Stimulated activated memory B cell treated with anti-CD40 and anti-IgM and Interleukin-4, amounts not matched to agents 10 μg/mL and 1 μg/mL and 100 μg/mL, for 72 hours (primary cell): ENCODE results near the gene NUPR1.
"Not testable (repeated sequence)": the region's sequence is repeated elsewhere in the genome, so short reads cannot be mapped to it uniquely, and the experiment has no call there.

Experiments used
- ATAC-seq: fragments of 150-1000 bp; cut with Tn5 transposase; 2 replicates; pipeline ENCODE4 v1.10.0; 2021
- H3K27ac Mint-ChIP-seq: one replicate; pipeline ENCODE4 v1.8.0; 2022; ENCODE audit warnings: mild to moderate bottlenecking, mixed read lengths
- H3K27me3 Mint-ChIP-seq: one replicate; pipeline ENCODE4 v1.8.0; 2022; ENCODE audit warnings: mixed read lengths
- H3K36me3 Mint-ChIP-seq: one replicate; pipeline ENCODE4 v1.8.0; 2022; ENCODE audit warnings: mixed read lengths
- H3K4me1 Mint-ChIP-seq: one replicate; pipeline ENCODE4 v1.8.0; 2022; ENCODE audit warnings: mixed read lengths
- H3K4me3 Mint-ChIP-seq: one replicate; pipeline ENCODE4 v1.8.0; 2022; ENCODE audit warnings: mild to moderate bottlenecking, moderate library complexity, mixed read lengths
- H3K9me3 Mint-ChIP-seq: one replicate; pipeline ENCODE4 v1.8.0; 2022; ENCODE audit warnings: mixed read lengths

Gene NUPR1

DNA sequence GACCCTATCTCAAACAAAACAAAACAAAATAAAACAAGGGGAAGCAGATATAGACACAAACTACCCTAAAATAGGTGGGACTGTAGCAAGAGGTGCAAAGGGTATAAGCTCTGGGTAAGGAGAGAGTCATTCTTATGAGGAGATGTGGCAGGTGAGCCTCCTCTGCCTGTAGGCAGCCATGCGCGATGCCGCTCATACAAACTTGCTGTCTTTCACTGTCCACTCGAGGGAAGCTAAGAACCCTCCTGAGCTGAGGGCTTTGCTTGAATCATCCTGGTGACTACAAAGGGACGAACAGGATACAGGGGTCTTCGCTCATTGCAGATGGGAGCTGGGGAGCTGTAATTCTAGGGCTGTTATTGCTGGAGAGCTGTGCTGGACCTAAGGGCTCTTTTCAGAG, 17.3 kb downstream of the NUPR1 start:
- Mint-ChIP-seq H3K27ac (no peak overlapping the region), H3K36me3 (no peaks in the 10 kb centered on the region), H3K4me3 (no peak overlapping the region), H3K4me1 (peaks cover 11% of the 10 kb centered on the region), H3K27me3 (peaks cover 14% of the 10 kb centered on the region), H3K9me3 (no peaks in the 10 kb centered on the region)
- no peak for ATAC-seq

DNA sequence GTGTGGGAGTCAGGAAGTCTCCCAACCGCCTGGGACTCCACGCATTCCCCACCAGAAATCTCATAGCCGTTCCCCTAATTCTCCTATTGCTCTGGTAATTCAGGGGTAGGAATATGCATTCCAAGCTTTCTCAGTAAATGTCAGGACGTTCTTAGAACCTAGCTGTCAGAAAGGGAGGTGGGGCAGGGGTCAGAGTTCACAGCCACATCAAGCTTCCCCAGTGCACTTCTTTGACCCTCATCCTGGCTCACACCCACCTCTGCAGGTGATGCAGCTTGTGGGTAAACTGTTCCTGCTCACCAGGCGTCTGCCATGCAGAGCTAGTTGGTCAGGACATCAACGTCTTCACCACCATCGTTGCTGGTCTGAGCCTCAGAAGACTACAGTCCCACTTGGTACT, 18.1 kb downstream of the NUPR1 start:
- ATAC-seq: no peak
- H3K4me1 Mint-ChIP-seq: peaks cover 11% of the 10 kb centered on the region
- no peak overlapping the region for H3K4me3 Mint-ChIP-seq
- no peaks in the 10 kb centered on the region for H3K9me3 Mint-ChIP-seq
- H3K36me3 Mint-ChIP-seq: no peaks in the 10 kb centered on the region
- peaks cover 14% of the 10 kb centered on the region for H3K27me3 Mint-ChIP-seq
- H3K27ac Mint-ChIP-seq: no peak overlapping the region

DNA sequence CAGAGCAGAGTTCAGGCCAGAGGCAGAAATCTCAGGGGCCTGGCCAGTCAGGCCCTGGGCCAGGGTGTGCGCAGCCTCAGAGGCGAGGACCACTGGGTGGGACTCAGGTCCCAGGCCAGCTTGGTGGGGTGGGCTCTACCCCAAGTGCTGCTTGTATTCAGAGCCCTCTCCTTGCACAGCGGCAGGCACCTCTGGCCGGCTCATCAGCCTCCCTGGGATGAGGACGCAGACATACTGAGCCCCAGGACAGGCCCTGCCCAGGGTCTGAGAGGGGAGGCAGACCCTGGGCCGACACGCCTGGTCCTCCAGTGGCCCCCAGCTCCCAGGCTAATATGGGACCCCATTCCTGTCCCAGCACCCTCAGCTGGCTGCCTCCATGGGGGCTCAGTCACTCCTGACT, 24.5 kb downstream of the NUPR1 start:
- peak; percentile 34 for ATAC-seq
- H3K27ac Mint-ChIP-seq: no peak overlapping the region
- no peaks in the 10 kb centered on the region for H3K9me3 Mint-ChIP-seq
- peaks cover 33% of the 10 kb centered on the region for H3K27me3 Mint-ChIP-seq
- no peaks in the 10 kb centered on the region for H3K4me1 Mint-ChIP-seq
- no peak overlapping the region for H3K4me3 Mint-ChIP-seq
- no peaks in the 10 kb centered on the region for H3K36me3 Mint-ChIP-seq

DNA sequence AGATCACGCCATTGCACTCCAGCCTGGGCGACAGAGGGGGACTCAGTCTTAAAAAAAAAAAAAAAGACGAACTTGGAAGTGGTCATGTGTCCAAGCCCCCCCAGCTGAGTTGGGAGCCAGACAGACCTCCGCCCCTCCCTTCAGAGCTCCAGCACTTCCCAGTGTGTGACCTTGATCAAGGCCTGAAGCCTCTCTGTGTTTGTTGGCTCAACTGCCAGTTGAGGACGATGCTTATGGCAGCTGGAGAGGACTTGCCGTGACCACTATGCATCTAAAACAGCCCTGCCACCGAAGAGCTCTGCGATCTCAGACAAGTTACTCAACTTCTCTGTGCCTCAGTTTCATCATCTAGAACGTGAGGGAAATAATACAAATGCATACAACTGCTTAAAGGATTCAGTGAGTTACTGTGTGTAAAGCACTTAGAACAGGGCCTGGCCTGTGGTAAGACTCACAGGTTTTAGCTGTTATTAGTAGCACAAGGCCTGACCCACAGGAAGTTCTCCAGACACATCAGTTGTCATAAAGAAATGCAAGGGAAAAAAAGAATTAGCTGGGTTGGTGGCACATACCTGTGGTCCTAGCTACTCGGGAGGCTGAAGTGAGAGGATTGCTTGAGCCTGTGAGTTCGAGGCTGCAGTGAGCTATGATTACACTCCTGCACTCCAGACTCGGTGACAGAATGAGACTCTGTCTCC, 25.1 kb downstream of the NUPR1 start:
- no peak for ATAC-seq
- H3K27me3 Mint-ChIP-seq: peaks cover 33% of the 10 kb centered on the region
- no peaks in the 10 kb centered on the region for H3K36me3 Mint-ChIP-seq
- no peaks in the 10 kb centered on the region for H3K9me3 Mint-ChIP-seq
- H3K27ac Mint-ChIP-seq: no peak overlapping the region
- H3K4me1 Mint-ChIP-seq: peaks cover under 1% of the 10 kb centered on the region
- H3K4me3 Mint-ChIP-seq: no peak overlapping the region

DNA sequence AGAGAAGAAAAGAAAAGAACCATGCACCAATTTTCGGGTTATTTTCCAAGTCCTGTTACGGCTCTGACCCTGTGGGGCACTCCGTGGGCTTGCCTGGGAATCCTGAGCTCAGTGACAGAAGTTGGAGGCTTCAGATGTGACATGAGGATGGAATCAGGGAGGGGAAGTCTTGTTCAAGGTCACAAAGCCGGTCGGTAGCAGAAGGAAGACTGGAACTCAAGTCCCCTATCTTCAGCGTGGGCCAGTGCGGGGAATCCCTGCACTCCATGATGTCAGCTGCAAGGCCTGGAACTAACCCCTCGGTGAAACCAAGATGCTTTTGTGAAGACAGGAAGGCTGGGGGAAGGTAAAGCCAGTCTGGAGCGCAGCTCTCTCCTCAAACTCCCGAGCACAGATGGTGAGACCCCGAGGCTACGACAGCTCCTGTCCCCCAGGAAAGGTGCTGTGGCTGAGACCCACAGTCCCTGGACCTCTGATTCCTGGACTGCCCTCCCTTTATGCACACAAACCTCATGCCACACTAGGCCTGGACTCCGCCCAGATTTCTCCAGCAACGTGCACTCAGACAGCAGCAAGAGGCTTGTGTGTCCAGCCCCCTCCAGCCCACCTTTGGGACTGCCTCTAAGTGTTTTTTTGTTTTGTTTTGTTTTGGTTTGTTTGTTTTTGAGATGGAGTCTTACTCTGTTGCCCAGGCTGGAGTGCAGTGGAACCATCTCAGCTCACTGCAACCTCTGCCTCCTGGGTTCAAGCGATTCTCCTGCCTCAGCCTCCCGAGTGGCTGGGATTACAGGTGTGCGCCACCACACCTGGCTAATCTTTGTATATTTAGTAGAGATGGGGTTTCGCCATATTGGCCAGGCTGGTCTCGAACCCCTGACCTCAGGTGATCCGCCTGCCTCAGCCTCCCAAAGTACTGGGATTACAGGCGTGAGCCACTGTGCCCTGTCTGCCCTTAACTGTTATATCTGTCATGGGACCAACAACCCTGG, 26.7 kb downstream of the NUPR1 start:
- no peak for ATAC-seq
- no peaks in the 10 kb centered on the region for H3K36me3 Mint-ChIP-seq
- peaks cover 33% of the 10 kb centered on the region for H3K27me3 Mint-ChIP-seq
- no peaks in the 10 kb centered on the region for H3K9me3 Mint-ChIP-seq
- no peak overlapping the region for H3K4me3 Mint-ChIP-seq
- H3K4me1 Mint-ChIP-seq: peaks cover 16% of the 10 kb centered on the region
- H3K27ac Mint-ChIP-seq: no peak overlapping the region

DNA sequence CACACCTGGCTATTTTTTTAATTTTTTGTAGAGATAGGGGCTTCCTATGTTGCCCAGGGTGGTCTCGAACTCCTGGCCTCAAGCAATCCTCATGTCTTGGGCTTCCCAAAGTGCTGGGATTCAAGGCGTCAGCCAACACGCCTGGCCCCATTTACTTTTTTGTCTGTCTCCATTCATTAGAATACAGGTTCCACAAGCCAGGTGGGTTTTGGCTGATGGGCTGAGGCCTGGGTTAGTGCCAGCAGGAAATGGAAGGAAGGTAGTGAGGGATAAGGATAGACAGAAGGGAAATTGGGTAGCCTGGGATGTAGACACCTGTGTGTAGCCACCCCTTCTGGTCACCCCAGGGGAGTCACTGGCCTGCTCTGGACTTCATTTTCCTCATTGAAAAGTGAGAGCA, 27.7 kb downstream of the NUPR1 start:
- no peaks in the 10 kb centered on the region for H3K36me3 Mint-ChIP-seq
- peaks cover 33% of the 10 kb centered on the region for H3K27me3 Mint-ChIP-seq
- no peak overlapping the region for H3K4me3 Mint-ChIP-seq
- no peaks in the 10 kb centered on the region for H3K9me3 Mint-ChIP-seq
- H3K27ac Mint-ChIP-seq: no peak overlapping the region
- peaks cover 26% of the 10 kb centered on the region for H3K4me1 Mint-ChIP-seq
- ATAC-seq: no peak

DNA sequence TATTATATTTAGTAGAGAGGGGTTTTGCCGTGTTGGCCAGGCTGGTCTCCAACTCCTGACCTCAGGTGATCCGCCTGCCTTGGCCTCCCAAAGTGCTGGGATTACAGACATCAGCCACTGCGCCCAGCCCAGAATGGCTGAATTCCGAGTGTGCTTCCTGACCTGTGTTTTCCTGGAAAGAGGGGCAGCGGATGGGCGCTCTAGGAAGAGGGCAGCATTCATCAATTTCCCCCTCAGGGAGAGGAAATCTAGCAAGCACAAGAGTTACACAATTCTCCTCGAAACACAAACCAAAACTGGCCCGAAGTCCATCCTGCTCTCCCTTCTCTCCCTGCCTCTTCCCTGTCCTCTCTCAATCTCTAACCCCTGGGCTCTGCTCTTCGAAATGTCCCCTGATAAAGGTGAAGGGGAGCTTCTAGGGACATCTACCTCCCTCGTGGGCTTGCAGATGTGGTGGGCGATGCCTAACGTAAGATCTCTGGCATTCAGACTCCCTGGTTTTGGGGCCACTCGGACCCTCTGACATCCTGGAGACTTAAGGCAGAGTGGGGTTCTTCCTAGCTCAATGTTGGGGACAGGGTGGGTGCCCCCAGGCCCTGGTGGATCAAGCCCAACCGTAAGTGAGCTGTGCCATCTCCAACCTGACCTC, 33.2 kb downstream of the NUPR1 start:
- no peak for ATAC-seq
- Mint-ChIP-seq H3K9me3 (no peaks in the 10 kb centered on the region), H3K27me3 (peaks cover 5% of the 10 kb centered on the region)

DNA sequence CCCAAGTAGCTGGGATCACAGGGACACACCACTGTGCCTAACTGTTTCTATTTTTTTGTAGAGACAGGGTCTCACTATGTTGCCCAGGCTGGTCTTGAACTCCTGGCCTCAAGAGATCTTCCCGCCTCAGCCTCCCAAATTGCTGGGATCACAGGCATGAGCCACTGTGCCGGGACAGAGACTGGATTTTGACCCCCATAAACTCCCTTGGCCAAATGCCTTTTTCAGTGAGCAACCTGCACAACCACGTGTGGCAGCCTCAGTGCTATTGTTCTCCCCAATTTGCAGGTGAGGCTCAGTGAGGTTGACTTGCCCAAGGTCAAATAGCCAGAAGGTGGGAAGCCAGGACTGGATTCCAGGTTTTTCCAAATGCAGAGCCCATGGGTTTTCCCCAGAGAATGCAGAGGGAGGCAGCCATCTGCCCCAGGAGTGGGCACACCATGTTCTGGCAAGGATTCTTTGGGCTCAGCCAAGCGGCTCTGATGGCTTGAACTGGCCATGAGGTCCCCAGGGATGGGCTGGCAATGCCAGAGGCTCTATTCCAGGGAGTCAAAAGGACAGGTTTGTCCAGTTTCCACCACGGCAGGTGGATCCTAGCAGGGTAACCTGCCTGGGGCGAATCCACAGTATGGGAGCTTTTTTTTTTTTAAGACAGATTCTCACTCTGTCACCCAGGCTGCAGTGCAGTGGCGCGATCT, 33.9 kb downstream of the NUPR1 start:
- H3K27me3 Mint-ChIP-seq: no peaks in the 10 kb centered on the region
- no peak for ATAC-seq
- H3K4me1 Mint-ChIP-seq: peaks cover 36% of the 10 kb centered on the region
- H3K36me3 Mint-ChIP-seq: no peaks in the 10 kb centered on the region
- H3K27ac Mint-ChIP-seq: no peak overlapping the region
- no peaks in the 10 kb centered on the region for H3K9me3 Mint-ChIP-seq
- no peak overlapping the region for H3K4me3 Mint-ChIP-seq

More for the DNA sequence above, 33.2 kb downstream of the NUPR1 start:
- no peak overlapping the region for H3K4me3 Mint-ChIP-seq
- H3K27ac Mint-ChIP-seq: no peak overlapping the region
- no peaks in the 10 kb centered on the region for H3K36me3 Mint-ChIP-seq
- peaks cover 28% of the 10 kb centered on the region for H3K4me1 Mint-ChIP-seq

DNA sequence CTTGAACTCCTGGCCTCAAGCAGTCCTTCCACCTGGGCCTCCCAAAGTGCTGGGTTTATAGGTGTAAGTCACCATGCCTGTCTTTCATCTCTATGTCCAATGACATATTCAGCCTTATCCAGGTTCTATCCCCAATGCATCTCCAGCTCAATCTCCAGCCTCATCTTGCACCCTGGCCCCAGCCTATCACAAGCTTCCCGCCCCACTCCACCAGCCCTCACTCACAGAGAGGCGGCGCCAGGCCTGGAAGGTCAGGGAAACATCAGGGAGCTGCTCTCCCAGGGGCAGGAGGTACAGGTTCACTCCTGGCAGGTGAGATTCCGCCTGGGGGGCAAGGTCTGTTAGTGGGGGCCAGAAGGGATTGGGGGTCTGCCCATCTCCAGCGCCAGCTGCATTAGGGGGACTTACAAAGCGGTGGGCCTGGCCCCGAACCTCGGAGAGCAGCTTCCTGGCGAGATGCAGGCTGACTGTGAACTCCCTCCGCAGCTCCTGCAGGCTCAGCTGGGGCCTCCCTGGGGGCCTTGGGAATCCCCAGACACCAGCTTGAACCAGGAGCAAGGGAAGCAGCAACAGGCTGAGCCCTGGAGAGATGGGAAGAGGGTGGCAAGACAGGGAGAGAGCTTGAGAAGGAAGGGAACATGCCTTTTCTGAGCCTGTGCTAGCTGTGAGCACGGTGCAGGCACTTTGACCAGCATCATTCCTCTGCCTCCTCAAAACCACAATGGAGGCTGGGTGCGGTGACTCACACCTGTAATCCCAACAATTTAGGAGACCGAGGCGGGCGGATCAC, 35.1 kb downstream of the NUPR1 start:
- Mint-ChIP-seq H3K27ac (no peak overlapping the region), H3K4me1 (peaks cover 37% of the 10 kb centered on the region), H3K27me3 (no peaks in the 10 kb centered on the region), H3K9me3 (no peaks in the 10 kb centered on the region), H3K36me3 (no peaks in the 10 kb centered on the region), H3K4me3 (no peak overlapping the region)
- ATAC-seq: no peak

DNA sequence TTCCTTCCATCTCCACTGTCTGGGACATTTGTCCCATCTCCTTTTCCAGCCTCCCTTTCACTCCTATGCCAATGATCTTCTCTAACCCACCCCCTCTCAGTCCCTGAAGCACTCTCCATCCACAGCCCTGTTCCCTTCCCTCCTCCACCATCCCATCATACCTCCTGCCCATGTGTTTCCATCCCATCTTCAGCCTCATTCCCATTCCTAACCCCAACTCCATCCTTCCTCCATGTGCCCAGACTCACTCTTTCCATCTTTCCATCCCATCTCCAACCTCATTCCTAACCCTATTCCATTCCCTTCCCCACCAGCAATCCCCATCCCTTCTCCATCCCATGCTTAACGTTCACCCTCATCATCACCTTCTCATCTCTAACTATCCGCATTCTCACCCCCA, 36.5 kb downstream of the NUPR1 start:
- H3K4me3 Mint-ChIP-seq: no peak overlapping the region
- no peaks in the 10 kb centered on the region for H3K36me3 Mint-ChIP-seq
- ATAC-seq: no peak
- no peaks in the 10 kb centered on the region for H3K9me3 Mint-ChIP-seq
- H3K27ac Mint-ChIP-seq: no peak overlapping the region
- H3K27me3 Mint-ChIP-seq: no peaks in the 10 kb centered on the region
- H3K4me1 Mint-ChIP-seq: peaks cover 23% of the 10 kb centered on the region

DNA sequence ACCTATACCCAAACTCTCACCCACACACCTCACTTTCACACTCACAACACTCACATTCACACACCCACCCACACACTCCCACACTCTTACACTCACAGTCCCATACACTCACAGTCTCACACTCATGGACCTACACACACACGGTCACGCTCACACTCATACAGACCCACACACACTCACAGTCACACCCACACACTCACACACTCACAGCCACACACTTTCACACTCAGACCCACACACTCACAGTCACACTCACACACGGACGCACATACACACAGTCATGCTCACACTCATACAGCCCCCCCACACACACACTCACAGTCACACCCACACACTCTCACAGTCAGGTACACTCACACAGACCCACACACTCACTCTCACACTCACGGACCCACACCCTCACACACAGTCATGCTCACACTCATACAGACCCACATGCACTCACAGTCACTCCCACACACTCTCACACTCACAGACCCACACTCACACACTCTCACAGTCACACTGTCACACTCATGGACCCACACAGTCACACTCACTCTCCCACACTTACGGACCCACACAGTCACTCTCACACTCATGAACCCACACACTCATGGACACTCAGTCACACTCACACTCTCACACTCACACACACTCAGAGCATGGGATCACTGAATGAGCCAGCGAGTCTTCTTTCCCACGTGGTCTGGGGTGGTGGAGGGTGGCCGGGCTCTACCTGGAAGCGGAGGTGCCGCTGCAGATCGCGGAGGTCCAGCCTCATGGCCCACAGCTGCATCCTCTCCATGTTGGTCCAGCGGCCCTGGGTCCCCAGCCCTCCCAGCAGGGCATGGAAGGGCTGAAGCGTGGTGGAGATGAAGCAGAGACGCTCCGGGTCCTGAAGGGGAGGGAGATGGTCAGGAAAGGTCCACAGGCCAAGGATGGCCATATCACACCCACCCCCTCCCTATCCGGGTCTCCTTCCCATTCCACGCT, 37.2 kb downstream of the NUPR1 start:
- peaks cover 20% of the 10 kb centered on the region for H3K4me1 Mint-ChIP-seq
- H3K36me3 Mint-ChIP-seq: no peaks in the 10 kb centered on the region
- H3K27me3 Mint-ChIP-seq: no peaks in the 10 kb centered on the region
- H3K27ac Mint-ChIP-seq: no peak overlapping the region
- H3K4me3 Mint-ChIP-seq: no peak overlapping the region
- H3K9me3 Mint-ChIP-seq: no peaks in the 10 kb centered on the region
- ATAC-seq: no peak

DNA sequence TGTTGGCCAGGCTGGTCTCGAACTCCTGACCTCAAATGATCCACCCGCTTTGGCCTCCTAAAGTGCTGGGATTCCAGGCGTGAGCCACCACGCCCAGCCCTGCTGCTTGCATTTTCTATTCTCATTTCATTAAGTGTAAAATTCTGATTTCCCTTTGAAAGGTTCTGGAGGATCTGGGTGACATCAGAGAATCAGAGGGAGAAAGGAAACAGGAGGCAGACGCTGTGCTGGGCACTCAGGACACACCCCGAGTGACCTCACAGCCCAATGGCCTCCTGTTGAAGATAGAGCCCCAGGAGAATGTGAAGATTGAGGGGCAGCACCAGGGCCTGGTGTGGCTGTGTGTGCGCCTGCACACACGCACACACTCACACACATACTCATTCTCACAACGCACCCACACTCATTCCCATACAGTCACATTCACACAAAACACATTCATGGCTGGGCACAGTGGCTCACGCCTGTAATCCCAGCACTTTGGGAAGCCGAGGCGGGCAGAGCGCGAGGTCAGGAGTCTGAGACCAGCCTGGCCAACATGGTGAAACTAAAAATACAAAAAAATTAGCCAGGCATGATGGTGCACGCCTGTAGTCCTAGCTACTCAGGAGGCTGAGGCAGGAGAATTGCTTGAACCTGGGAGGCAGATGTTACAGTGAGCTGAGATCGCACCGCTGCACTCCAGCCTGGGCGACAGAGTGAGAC, 38.1 kb downstream of the NUPR1 start:
- H3K4me3 Mint-ChIP-seq, H3K36me3 Mint-ChIP-seq, H3K27me3 Mint-ChIP-seq, H3K9me3 Mint-ChIP-seq, H3K27ac Mint-ChIP-seq, ATAC-seq: not testable (repeated sequence)
- H3K4me1 Mint-ChIP-seq: peaks cover 22% of the 10 kb centered on the region

DNA sequence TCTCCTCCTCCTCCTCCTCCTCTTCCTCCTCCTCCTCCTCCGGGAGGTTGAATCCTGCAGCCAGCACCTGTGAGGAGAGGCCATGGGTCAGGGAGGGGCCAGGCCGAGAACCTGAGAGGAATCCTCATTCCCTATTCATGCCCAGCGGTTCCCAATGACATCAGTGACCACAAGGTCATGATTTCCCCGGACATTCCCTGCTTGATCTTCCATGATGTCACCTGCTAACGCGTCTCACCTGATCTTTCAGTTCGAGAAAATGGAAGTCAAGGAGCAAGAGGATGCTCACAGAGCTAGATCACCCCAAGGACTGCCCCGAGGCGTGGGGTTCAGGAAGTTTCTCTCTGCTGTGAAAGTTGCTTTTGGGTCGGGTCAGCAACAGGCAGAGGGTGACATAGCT, 38.9 kb downstream of the NUPR1 start:
- Mint-ChIP-seq H3K4me3 (no peak overlapping the region), H3K36me3 (no peaks in the 10 kb centered on the region), H3K4me1 (peaks cover 30% of the 10 kb centered on the region), H3K9me3 (no peaks in the 10 kb centered on the region), H3K27ac (no peak overlapping the region), H3K27me3 (no peaks in the 10 kb centered on the region)
- ATAC-seq: no peak
